ENCODE measurements around the gene MTHFSD.
A peak's percentile ranks its signal among the peaks of the same experiment; 100 is the strongest.

The MTHFSD gene

GRCh38 chr16:86567701-86568581 is 12.9 kb upstream of the MTHFSD start:
- Mint-ChIP-seq H3K27me3 (ENCODE audit: low read depth) (peaks cover 89% of the 10 kb centered on the region), H3K4me1 (peaks cover 34% of the 10 kb centered on the region), H3K27ac (peak overlapping the region; percentile 66 to 98 (median 92)), H3K9me3 (no peaks in the 10 kb centered on the region), H3K4me3 (peak overlapping the region; percentile 91 to 94 (median 92)), H3K36me3 (ENCODE audit: low read depth) (peaks cover 36% of the 10 kb centered on the region)
- no peak for TF ChIP-seq CTCF (IDR thresholded peaks at IDR 0.05; ENCODE audit: unreplicated experiment in 3 of 3)

- peak overlapping the region; percentile 91 to 94 (median 92) for H3K4me3 Mint-ChIP-seq
- no peaks in the 10 kb centered on the region for H3K9me3 Mint-ChIP-seq
- H3K4me1 Mint-ChIP-seq: peaks cover 35% of the 10 kb centered on the region
- peak overlapping the region; percentile 72 to 98 (median 92) for H3K27ac Mint-ChIP-seq
- no peak for TF ChIP-seq CTCF (IDR thresholded peaks at IDR 0.05; ENCODE audit: unreplicated experiment in 3 of 3)
- H3K27me3 Mint-ChIP-seq (ENCODE audit: low read depth): peaks cover 86% of the 10 kb centered on the region
- H3K36me3 Mint-ChIP-seq (ENCODE audit: low read depth): peaks cover 30% of the 10 kb centered on the region
Measured at GRCh38 chr16:86566966-86567700, 12.1 kb upstream of the MTHFSD start.

GRCh38 chr16:86566601-86566965 is 11.5 kb upstream of the MTHFSD start, which contains the start of gene FOXC2:
Gene FOXC2, plus strand, starts transcription at chr16:86566829. Its CDS starts 507 bp downstream, at chr16:86567336.
- peaks cover 35% of the 10 kb centered on the region for H3K4me1 Mint-ChIP-seq
- peaks cover 30% of the 10 kb centered on the region for H3K36me3 Mint-ChIP-seq (ENCODE audit: low read depth)
- peak within 1 kb of the TSS; percentile 91 to 94 (median 92) for H3K4me3 Mint-ChIP-seq
- H3K9me3 Mint-ChIP-seq: no peaks in the 10 kb centered on the region
- TF ChIP-seq CTCF (IDR thresholded peaks at IDR 0.05; ENCODE audit: unreplicated experiment in 3 of 3): no peak
- H3K27me3 Mint-ChIP-seq (ENCODE audit: low read depth): peaks cover 85% of the 10 kb centered on the region
- H3K27ac Mint-ChIP-seq: peak within 1 kb of the TSS; percentile 72 to 98 (median 94)

- peaks cover 81% of the 10 kb centered on the region for H3K27me3 Mint-ChIP-seq (ENCODE audit: low read depth)
Measured at GRCh38 chr16:86565644-86566511, 10.8 kb upstream of the MTHFSD start.

More at GRCh38 chr16:86565644-86566511, 10.8 kb upstream of the MTHFSD start:
- TF ChIP-seq CTCF (IDR thresholded peaks at IDR 0.05; ENCODE audit: unreplicated experiment in 3 of 3): no peak
- peaks cover 23% of the 10 kb centered on the region for H3K36me3 Mint-ChIP-seq (ENCODE audit: low read depth)
- H3K4me3 Mint-ChIP-seq: peak overlapping the region; percentile 79 to 90 (median 82)
- H3K9me3 Mint-ChIP-seq: no peaks in the 10 kb centered on the region
- H3K27ac Mint-ChIP-seq: peak overlapping the region; percentile 72 to 94 (median 84)
- peaks cover 29% of the 10 kb centered on the region for H3K4me1 Mint-ChIP-seq

All from nephron (organoid).